Bronchial epithelial cell (primary cell): ENCODE results near the gene TRIM66. TPM values are rescaled to one million over a fixed set of nuclear protein-coding genes. Genes with fewer than 3 reads are reported as not detected.

Experiments used
- DNase-seq: peaks from one replicate; pipeline ENCODE4 v3.0.0-alpha.2; 2010; ENCODE audit warnings: low read depth
- FAIRE-seq: peaks from 2 replicates; lab custom pipeline; 2011; peaks lifted over from hg19 to GRCh38; lab: Jason Lieb, UNC
- H3K27me3 ChIP-seq: 2 replicates; pipeline ENCODE4 v1.5.1; 2011; ENCODE audit warnings: low read length; ENCODE audit not compliant: control insufficient read depth, insufficient read depth
- H3K36me3 ChIP-seq: 2 replicates; pipeline ENCODE4 v1.5.1; 2011; ENCODE audit warnings: low read length; ENCODE audit not compliant: control insufficient read depth, insufficient read depth
- H3K4me3 ChIP-seq: 2 replicates; pipeline ENCODE4 v1.5.1; 2011; ENCODE audit warnings: mild to moderate bottlenecking, low read depth, low read length, control low read depth
- CTCF ChIP-seq: IDR thresholded peaks from 2 replicates; pipeline ENCODE4 v1.5.1; 2011; ENCODE audit warnings: mild to moderate bottlenecking, moderate library complexity, low read length, control low read depth, inconsistent platforms; ENCODE audit not compliant: insufficient read depth, severe bottlenecking
- total RNA-seq: library from RNA; depleted of rRNA; stranded (reverse); fragments of >200 nt; gene quantifications from 2 replicates; pipeline ENCODE4 v1.2.1, GENCODE V29; 2014

Gene TRIM66
- total RNA-seq, 1 donor from 2014 or later: 4.2 TPM

DNA sequence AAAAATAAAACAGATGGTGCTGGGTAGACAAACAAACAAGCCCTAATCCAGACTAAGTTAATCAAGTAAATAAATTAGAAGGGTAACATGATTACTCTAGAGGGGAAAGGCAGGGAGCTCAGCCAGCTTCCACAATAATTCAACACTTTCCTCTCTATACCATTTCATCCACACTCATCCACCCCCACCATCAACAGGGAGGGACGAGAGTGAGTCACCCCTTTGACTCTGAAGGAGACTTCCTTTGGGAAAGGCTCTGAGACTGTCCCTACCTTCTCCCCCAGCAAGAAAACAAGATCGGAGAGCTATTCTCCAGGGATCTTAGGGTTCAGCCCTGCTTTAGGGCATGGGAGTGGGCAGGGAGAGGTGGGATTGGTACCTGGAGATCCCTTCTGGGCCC lies 33.1 kb downstream of the TRIM66 start:
- Histone ChIP-seq H3K27me3 (no peaks in the 10 kb centered on the region), H3K4me3 (no peak overlapping the region), H3K36me3 (peaks cover 6% of the 10 kb centered on the region)
- DNase-seq (peak; percentile 73), FAIRE-seq (peak; percentile 28)
- no peak for TF ChIP-seq CTCF

DNA sequence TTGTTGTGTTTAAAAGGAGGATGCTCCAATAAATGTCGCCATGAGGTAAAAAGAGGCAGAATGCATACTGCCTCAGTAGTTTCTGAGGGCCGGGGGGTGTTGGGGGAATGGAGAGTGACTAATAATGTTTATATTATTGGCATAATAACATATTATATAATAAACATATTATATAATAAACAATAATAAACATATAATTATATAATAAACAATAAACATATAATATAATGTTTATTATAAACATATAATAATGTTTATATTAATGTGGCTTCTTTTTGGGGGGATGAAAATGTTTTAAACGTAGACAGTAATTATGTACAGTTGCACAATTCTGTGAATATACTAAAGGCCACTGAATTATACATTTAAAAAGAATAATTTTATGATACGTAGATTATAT lies 35.6 kb downstream of the TRIM66 start:
- DNase-seq: no peak
- no peak for FAIRE-seq
- peaks cover 9% of the 10 kb centered on the region for H3K36me3 ChIP-seq
- H3K27me3 ChIP-seq: no peaks in the 10 kb centered on the region
- TF ChIP-seq CTCF: no peak
- no peak overlapping the region for H3K4me3 ChIP-seq

GRCh38 chr11:8642196-8642841 lies 40.1 kb downstream of the TRIM66 start:
- Histone ChIP-seq H3K27me3 (no peaks in the 10 kb centered on the region), H3K4me3 (no peak overlapping the region), H3K36me3 (peaks cover 13% of the 10 kb centered on the region)
- TF ChIP-seq CTCF: no peak
- DNase-seq (no peak), FAIRE-seq (peak; percentile 47)

GRCh38 chr11:8641332-8641731 lies 41.1 kb downstream of the TRIM66 start:
- H3K27me3 ChIP-seq: no peaks in the 10 kb centered on the region
- H3K36me3 ChIP-seq: peaks cover 13% of the 10 kb centered on the region
- no peak overlapping the region for H3K4me3 ChIP-seq
- FAIRE-seq: no peak
- no peak for TF ChIP-seq CTCF
- no peak for DNase-seq

GRCh38 chr11:8640267-8640906 lies 42.1 kb downstream of the TRIM66 start:
- H3K4me3 ChIP-seq: no peak overlapping the region
- peaks cover 10% of the 10 kb centered on the region for H3K36me3 ChIP-seq
- H3K27me3 ChIP-seq: no peaks in the 10 kb centered on the region
- TF ChIP-seq CTCF: no peak
- FAIRE-seq (no peak), DNase-seq (no peak)
